ENCODE measurements around the gene IL16.
A peak's percentile ranks its signal among the peaks of the same experiment; 100 is the strongest.
"Not testable (repeated sequence)": the region's sequence is repeated elsewhere in the genome, so short reads cannot be mapped to it uniquely, and the experiment has no call there.

Gene IL16

GRCh38 chr15:81196576-81197254, at the start of gene IL16:
Gene IL16 (plus strand): TSS chr15:81196879. CDS start chr15:81225400, 28,521 bp downstream.
- DNase-seq (ENCODE audit: low spot score): no peak

- DNase-seq (ENCODE audit: low spot score): no peak
Observed at GRCh38 chr15:81151389-81151788, 45.3 kb upstream of the IL16 start.

GRCh38 chr15:81152339-81152738, 44.3 kb upstream of the IL16 start:
- no peak for DNase-seq (ENCODE audit: low spot score)

DNA sequence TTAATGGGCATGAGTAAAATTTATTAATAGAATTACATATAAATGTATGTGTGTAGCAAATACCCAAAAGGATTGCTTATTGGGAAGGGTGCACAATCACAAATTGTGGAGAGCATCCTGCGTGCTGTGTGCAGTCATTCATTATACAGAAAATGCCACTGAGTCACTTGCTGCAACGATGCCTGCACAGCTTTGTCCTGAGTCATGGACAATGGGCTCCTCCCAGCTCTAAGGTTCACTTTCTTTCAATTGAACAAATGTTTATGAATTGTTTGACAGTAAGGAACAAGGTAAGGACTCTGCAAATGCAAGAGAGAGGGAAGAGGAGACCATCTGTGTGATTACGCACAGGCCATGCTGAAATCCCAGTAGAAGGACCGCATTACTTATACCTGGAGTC, 43.9 kb upstream of the IL16 start:
- no peak for DNase-seq (ENCODE audit: low spot score)

DNA sequence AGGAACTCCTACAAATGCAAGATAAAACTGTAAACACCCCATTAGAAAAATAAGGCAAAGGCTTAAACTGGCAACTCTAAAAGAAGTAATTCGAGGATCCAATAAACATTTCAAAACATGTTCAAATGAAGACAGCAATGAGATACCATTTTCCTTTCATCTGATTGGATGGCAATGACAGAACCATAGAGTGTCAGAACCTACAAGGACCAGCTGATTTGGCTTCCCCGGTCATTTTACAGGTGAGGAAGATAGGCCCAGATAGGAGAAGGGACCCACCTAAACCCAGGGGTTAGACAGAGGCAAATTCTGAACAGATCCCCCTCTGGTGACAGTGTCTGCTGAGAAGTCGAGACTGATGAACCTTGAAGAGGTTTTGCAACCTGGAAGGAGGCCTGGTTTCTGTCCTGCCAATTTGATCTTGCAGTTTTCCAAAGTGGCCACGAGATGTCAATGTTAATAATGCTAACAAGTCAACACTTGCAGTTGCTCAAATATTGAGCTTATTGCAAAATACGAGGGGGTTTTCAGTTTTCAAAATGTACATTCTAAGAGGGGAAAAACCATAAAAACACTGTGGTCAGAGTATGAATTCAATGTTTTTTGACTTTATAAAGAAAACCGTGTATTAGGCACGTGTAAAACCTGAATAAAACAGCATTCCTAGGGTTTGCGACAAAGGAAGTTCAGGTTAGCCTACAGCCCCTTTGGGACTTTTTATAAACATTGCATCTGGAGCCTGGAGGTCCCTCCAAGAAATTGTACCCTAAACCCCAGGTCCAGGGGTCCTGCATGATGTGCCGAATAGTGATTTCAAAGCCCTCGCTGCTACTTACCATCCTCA, 41.1 kb upstream of the IL16 start:
- peak; percentile 12 for DNase-seq (ENCODE audit: low spot score)

- DNase-seq (ENCODE audit: low spot score): no peak
Observed at GRCh38 chr15:81156324-81156723, 40.4 kb upstream of the IL16 start.

DNA sequence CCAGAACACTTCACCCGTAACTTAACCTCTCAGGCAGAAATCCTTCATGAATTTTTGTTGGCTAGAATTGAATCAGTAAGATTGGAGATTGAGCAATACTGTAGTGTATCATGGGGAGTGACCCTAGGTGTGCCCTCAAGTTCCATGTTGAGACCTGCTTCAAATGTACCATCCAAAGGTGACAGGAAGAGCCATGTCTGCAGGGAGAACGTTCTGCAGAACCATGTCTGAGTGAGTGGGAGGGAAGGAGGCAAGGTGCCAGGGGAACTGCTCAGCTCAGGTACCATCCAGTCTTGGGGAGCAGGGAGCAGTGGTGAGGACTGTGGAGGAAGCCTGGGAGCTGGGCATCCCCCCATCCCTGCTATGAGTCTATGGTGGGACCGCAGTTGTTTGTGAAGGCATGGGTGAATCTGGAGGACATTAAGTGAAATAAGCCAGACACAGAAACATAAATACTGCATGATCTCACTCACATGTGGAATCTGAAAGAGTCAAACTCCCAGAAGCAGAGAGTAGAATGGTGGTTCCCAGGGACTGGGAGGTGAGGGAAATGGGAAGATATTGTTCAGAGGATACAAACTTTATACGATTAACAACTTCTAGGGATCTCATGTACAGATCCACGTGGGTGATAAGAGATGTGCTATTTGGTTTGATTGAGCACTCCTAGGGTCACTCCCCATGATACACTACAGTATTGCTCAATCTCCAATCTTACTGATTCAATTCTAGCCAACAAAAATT, 39.3 kb upstream of the IL16 start:
- no peak for DNase-seq (ENCODE audit: low spot score)

DNA sequence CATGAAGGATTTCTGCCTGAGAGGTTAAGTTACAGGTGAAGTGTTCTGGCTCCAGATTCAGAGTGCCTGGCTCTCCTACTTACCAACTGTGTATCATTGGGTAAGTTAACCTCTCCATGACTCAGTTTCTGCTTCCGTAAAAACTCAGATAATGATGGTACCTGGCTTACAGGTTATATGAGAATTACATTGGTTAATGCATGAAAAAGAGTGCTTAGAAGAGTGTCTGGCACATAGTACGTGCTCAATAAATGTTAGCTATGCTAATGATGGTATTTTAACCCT, 38.8 kb upstream of the IL16 start:
- no peak for DNase-seq (ENCODE audit: low spot score)

DNA sequence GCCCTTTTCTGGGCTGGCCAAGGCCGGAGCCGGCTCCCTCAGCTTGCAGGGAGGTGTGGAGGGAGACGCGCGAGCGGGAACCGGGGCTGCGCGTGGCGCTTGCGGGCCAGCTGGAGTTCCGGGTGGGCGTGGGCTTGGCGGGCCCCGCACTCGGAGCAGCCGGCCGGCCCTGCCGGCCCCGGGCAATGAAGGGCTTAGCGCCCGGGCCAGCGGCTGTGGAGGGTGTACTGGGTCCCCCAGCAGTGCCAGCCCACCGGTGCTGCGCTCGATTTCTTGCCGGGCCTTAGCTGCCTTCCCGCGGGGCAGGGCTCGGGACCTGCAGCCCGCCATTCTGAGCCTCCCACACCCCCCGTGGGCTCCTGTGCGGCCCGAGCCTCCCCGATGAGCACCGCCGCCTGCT, 38.1 kb upstream of the IL16 start:
- DNase-seq (ENCODE audit: low spot score): not testable (repeated sequence)

- DNase-seq (ENCODE audit: low spot score): no peak
Observed at GRCh38 chr15:81160312-81161159, 36.1 kb upstream of the IL16 start.

DNA sequence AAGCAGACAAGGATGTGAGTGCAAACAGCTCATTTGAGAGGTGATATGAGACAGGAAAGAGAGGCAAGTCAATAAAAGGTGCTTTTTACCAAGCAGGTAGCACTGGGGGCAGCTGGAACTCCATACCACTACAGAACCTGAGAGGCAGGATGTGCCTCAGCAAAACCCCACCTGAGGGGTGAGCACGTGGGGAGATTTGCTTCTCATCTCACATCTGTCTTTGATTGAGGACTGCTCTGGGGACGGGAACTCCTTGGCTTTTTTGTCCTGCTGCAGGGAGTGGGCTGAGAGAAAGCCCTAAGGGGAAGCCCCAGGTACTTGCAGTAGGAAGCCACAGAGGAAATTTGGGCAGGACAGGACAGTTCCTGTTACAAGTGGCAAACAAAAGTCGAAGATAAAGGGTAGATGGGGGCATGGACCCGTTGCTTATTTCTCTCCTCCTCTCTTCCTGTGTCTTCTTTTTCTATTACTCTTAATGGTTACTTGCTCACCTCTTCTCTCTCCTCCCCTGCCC, 35.5 kb upstream of the IL16 start:
- peak; percentile 2 for DNase-seq (ENCODE audit: low spot score)

DNA sequence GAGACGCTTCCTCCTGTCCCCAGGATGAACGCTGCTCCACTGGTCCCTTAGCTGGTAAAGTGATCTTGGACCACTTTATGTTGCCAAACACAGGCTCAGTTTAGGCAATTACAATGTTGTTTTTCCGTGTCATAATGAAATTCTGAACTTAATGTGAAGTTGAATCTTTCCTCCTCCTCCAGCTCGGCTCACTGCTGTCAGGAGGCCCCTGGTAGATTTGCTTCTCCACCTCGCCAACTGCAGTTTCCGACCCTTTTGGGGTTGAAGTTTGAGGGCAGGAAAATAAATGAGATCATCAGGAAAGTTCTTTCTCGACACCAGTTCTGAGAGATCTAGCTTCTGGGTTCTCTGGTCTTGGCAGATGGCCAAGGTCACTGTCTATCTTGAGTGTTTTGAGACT, 34.8 kb upstream of the IL16 start:
- DNase-seq (ENCODE audit: low spot score): no peak

DNA sequence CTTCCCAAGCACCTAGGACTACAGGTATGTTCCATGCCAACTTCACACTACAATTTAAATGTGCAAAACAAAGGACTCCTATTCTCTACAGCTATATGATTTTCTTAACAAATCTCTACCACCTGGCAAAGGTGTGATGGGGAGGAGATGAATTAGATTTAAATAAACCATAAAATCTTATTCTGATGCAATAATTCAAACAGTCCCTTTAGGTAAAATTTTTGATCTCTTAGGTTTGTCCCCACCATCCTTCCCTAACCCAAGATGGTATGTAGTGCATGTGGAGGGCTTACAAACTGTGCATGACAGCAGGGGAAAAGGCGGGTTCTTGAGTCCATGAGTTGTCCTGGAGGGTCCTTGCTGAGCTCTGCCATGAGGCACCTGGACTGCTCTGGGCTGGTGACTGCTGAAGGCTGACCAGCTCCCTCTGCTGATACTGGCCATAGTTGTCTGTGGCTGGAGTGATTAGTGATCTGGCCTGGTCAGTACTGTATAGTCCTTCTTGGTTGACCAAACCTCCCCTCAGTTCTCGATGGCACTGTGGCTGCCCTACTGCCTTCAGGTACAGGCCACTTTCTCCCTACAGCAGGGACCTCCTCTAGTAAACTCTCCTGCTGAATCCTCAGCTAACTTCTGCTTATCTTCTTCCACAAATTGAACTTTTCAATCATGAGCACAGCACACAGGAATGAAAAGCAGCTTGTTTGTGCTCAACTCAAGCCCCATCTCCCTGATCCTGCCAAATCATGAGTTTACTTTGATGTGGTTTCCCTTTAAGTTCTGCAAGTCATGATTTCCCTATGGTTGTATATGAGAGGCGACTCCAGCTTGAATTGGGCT, 32.5 kb upstream of the IL16 start:
- no peak for DNase-seq (ENCODE audit: low spot score)

DNA sequence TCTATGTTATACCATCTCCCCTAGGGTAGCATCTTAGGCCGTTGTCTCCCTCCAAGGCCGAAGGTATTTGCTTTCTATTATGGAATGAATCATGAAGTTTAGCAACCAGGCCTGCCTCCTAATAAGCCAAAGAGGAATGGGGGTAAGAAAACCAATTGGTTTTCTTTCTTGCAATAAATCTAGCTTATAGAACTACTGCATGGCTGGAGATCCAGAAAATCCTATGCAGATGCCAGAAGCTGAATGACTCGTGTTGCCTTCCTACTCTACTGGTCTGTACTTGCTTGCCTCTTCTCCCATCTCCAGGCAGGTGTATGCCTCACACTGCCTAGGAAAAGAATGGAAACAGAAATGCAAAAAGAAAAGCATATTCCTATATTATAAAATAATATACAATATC, 31.1 kb upstream of the IL16 start:
- DNase-seq (ENCODE audit: low spot score): no peak

DNA sequence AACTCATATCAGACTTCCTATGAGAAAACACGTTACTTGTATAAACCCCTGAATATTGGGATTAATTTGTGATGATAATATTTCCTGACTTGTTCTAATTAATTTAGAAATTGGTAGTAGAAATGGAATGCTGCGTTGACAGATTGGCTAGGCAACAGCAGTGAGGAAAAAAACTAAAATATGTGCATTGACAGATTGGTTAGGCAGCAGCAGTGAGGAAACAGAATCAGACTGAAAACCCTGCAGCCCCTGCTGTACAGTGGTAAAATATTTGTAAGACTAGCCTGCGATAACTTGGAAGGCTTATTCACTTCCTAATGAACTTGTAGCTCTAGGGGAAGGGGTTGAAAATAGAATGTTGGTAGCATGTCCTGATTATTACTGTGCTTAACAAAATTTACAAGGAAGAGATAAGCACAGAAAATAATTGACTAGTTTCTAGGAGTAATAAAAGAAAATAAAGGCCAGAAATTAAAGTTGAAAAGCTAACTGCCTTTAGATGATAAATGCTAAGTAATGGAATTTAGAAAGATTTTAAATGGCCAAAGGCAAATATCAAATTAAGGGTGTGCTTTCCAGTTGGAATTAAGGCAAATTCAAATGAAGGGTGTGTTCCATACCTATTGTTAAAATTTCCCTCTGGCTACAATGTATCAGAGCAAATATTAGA, 29.9 kb upstream of the IL16 start:
- no peak for DNase-seq (ENCODE audit: low spot score)

DNA sequence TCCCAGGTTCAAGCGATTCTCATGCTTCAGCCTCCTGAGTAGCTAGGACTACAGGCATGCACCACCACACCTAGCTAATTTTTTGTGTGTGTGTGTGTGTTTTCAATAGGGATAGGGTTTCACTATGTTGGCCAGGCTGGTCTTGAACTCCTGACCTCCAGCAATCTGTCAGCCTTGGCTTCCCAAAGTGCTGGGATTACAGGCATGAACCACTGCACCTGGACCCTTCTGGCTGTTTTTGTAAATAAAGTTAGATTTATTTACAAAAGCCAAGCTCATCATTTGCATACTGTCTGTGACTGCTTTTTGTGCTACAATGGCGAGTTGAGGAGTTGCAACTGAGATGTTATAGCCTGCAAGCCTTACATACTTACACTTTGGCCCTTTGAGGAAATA, 28.6 kb upstream of the IL16 start:
- DNase-seq (ENCODE audit: low spot score): no peak

- no peak for DNase-seq (ENCODE audit: low spot score)
Observed at GRCh38 chr15:81168644-81169043, 28.0 kb upstream of the IL16 start.

DNA sequence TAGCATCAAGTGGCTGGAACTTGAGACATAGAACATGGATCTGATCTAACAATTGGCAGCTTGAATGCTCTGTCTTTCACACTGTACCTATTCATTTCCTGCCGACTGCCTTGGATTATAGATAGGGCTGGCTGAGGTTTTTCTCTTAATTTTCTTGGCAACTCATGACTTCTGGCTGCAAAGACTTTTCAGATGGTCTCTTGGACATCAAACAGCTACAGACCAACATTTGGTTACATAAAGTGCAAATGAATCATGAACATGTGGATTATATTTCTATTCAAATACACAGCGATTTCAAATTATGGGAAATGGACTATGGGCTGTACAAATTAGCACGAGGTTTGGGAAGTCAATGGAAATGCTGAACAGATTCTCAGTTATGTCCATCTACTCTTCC, 26.2 kb upstream of the IL16 start:
- no peak for DNase-seq (ENCODE audit: low spot score)

DNA sequence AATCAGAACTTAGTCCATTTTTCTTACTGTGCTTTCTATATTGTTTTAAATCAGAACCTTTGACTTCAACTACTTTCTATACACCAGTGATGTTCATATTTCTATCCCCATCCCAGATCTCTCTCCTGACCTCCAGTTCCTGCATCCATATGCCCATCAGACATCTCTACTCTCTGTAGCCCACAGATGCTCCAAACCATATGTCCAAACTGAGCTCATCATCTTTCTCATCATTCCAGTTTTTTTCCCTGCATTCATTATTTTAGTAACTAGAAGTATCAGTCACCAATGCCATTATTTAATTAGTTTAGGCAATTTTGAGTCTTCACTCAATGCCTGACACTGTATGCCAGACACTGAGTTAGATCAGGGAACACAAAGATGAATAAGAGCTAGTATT, 25.4 kb upstream of the IL16 start:
- DNase-seq (ENCODE audit: low spot score): no peak

GRCh38 chr15:81174125-81174791, 22.4 kb upstream of the IL16 start:
- no peak for DNase-seq (ENCODE audit: low spot score)

Measured in CD4-positive, alpha-beta T cell treated with Interleukin-6 at 100 ng/mL for 8 hours (primary cell).